ENCODE measurements around the gene SOHLH2.

SOHLH2 gene

DNA sequence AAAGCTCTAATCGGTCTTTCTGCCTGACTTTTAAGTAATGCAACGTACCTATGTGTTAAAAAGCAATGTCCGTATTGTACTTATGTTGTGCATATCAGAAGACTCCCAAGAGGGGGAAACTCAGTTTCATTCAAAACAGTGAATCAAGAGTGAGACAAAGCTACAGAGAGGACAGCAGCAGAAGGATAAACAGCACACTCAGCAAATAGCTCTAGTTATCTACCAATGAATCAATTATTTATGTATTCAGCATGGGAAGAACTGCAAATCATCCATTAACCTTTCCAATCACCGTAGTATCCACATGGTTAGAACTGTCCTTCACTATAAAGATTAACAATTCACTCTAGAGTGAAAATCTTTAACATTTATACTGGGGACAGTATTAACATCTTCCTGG, 36.7 kb upstream of the SOHLH2 start:
- no peak for DNase-seq
- Histone ChIP-seq H3K4me3 (ENCODE audit: low read depth, low read length) (no peak overlapping the region), H3K27me3 (no peaks in the 10 kb centered on the region), H3K36me3 (no peaks in the 10 kb centered on the region), H3K9me3 (no peaks in the 10 kb centered on the region), H3K4me1 (no peaks in the 10 kb centered on the region; the same call in 1 of the 2 replicates)
- TF ChIP-seq, protein P1, sequence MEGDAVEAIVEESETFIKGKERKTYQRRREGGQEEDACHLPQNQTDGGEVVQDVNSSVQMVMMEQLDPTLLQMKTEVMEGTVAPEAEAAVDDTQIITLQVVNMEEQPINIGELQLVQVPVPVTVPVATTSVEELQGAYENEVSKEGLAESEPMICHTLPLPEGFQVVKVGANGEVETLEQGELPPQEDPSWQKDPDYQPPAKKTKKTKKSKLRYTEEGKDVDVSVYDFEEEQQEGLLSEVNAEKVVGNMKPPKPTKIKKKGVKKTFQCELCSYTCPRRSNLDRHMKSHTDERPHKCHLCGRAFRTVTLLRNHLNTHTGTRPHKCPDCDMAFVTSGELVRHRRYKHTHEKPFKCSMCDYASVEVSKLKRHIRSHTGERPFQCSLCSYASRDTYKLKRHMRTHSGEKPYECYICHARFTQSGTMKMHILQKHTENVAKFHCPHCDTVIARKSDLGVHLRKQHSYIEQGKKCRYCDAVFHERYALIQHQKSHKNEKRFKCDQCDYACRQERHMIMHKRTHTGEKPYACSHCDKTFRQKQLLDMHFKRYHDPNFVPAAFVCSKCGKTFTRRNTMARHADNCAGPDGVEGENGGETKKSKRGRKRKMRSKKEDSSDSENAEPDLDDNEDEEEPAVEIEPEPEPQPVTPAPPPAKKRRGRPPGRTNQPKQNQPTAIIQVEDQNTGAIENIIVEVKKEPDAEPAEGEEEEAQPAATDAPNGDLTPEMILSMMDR (IDR thresholded peaks at IDR 0.05; ENCODE audit: low read depth, low read length) = no peak

DNA sequence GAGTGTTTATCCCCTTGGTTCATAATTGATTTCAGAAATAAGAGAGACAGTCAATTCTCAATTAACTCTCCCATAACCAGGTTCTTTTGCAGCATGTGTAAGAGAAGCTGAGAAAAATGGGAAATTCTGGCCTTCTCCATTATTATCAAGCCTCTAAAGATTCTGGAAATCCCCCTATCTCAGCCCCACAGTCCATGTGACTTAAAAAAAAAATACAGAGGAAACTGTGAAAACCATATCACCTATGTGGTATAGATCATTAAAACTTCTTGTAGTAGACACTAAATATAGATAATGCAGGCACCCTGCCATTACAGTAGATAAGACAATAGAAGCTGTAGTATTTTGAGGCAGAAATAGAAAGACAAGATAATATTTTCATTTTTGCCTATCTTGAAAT, 34.3 kb upstream of the SOHLH2 start:
- TF ChIP-seq, protein P1 (IDR thresholded peaks at IDR 0.05; ENCODE audit: low read depth, low read length) = no peak
- Histone ChIP-seq H3K27me3 (no peaks in the 10 kb centered on the region), H3K4me1 (no peaks in the 10 kb centered on the region; the same call in 1 of the 2 replicates), H3K36me3 (no peaks in the 10 kb centered on the region), H3K4me3 (ENCODE audit: low read depth, low read length) (no peak overlapping the region), H3K9me3 (no peaks in the 10 kb centered on the region)
- no peak for DNase-seq

DNA sequence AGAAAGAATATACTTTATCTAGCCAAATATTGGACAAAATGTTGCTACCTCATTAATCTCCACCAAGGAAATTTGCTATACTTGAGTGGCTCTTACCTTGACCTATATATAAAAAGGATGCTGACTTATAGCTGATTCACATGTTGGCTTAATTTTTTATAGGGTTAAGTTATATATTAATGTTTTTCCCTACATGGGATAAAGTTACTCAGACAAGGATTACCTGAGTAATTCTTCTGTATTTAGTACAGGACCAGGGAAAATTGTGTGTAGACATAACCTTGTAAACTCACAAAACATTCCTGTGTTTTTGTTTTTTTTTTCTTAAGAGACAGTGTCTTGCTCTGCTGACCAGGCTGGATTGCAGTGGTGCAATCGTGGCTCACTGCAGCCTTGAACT, 30.6 kb upstream of the SOHLH2 start:
- H3K4me3 ChIP-seq (ENCODE audit: low read depth, low read length) = no peak overlapping the region
- no peaks in the 10 kb centered on the region for H3K27me3 ChIP-seq
- no peak for DNase-seq
- H3K9me3 ChIP-seq = no peaks in the 10 kb centered on the region
- no peaks in the 10 kb centered on the region for H3K36me3 ChIP-seq
- no peaks in the 10 kb centered on the region; the same call in 1 of the 2 replicates for H3K4me1 ChIP-seq
- TF ChIP-seq, protein P1 (IDR thresholded peaks at IDR 0.05; ENCODE audit: low read depth, low read length) = no peak

DNA sequence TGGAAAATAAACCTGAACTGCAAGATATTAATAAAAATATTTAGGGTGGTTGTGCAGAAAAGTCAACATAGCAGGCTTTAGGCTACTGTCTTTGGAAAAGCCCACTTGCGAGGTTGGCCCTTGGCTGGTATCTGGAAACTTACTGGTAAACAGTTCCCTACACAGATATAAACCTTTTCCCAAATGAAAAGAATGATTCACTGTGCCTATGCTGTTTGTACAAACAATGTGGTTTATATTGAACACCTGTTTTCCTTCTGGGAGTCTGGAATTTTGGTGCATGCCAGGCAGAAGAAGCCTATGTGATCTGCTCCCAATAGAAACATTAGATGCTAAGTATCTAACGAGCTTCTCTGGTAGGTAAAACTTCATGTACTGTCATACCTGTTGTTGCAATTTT, 29.7 kb upstream of the SOHLH2 start:
- TF ChIP-seq, protein P1 (IDR thresholded peaks at IDR 0.05; ENCODE audit: low read depth, low read length) = no peak
- no peaks in the 10 kb centered on the region for H3K36me3 ChIP-seq
- no peaks in the 10 kb centered on the region for H3K9me3 ChIP-seq
- no peaks in the 10 kb centered on the region for H3K27me3 ChIP-seq
- H3K4me3 ChIP-seq (ENCODE audit: low read depth, low read length) = no peak overlapping the region
- H3K4me1 ChIP-seq = no peaks in the 10 kb centered on the region
- DNase-seq = no peak

DNA sequence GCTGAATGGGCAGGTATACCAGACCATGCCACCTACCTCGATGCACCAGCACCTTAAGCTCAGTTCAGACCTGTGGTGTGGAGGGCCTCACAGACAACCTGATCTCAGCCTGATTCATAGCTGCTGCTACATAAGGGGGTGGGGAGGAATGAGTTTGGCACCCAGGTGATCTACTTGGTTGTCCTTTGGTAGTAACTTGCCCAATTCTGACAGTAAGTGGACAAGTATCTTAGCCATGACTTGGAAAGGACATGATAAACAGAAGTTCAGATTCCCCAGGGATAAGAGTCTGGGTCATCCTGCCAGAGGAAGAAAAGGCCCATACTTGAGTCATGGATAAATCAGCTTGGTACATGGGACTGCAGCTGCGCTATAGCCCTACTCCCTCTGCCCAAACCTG, 28.4 kb upstream of the SOHLH2 start:
- H3K4me3 ChIP-seq (ENCODE audit: low read depth, low read length) = no peak overlapping the region
- H3K27me3 ChIP-seq = no peaks in the 10 kb centered on the region
- no peaks in the 10 kb centered on the region for H3K36me3 ChIP-seq
- no peak for DNase-seq
- no peaks in the 10 kb centered on the region for H3K9me3 ChIP-seq
- TF ChIP-seq, protein P1 (IDR thresholded peaks at IDR 0.05; ENCODE audit: low read depth, low read length) = no peak
- no peaks in the 10 kb centered on the region for H3K4me1 ChIP-seq

DNA sequence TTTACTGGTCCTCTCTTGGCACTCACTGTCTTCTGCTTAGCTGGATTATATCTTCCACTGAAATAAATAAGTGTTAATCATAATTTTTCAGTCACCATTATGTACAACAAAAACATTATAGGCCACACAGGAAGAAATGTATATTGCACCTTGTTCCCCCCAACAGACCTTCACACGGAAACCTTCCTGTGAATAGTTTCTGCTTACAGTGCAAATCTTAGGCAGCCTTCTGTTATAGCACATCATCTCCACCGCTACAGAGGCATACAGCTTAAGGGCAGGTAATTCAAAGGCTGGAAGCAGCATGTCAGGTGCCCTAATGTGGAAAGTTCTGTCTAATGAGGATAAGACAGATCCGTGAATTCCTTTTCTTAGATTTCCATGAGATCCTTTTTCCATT, 16.9 kb upstream of the SOHLH2 start:
- Histone ChIP-seq H3K27me3 (no peaks in the 10 kb centered on the region), H3K36me3 (no peaks in the 10 kb centered on the region), H3K4me1 (no peaks in the 10 kb centered on the region), H3K9me3 (no peaks in the 10 kb centered on the region), H3K4me3 (ENCODE audit: low read depth, low read length) (no peak overlapping the region)
- TF ChIP-seq, protein P1 (IDR thresholded peaks at IDR 0.05; ENCODE audit: low read depth, low read length) = no peak
- no peak for DNase-seq

Measured in BE2C (cell line).